Measurements from ENCODE around the gene NUCB1. TPM values are rescaled to one million over a fixed set of nuclear protein-coding genes. Genes with fewer than 3 reads are reported as not detected.

Gene NUCB1
- total and polyA plus RNA-seq, 9 of the 15 experiments (the other 6 are each of a cell fraction or from before 2014, with no cell fraction given) = 3.1 to 153 (median 71.7) TPM

- no peak for TF ChIP-seq SRSF9 (IDR thresholded peaks at IDR 0.05; ENCODE audit: borderline replicate concordance, low read depth, low read length)
- TF ChIP-seq RNF219 (CRISPR knock-in tag; IDR thresholded peaks at IDR 0.05) = no peak
- no peak for TF ChIP-seq PHB (CRISPR knock-in tag; IDR thresholded peaks at IDR 0.05)
- TF ChIP-seq ZNF699 (CRISPR knock-in tag; IDR thresholded peaks at IDR 0.05; ENCODE audit: insufficient replicate concordance) = no peak
- peak; percentile 59 for TF ChIP-seq ZEB2 (IDR thresholded peaks at IDR 0.05)
- no peak for TF ChIP-seq ZNF695 (CRISPR knock-in tag; IDR thresholded peaks at IDR 0.05)
- TF ChIP-seq PHF21A (IDR thresholded peaks at IDR 0.05; ENCODE audit: borderline replicate concordance, low read depth) = no peak
- TF ChIP-seq PTRF (tag; IDR thresholded peaks at IDR 0.05) = no peak
- TF ChIP-seq MBD2 (IDR thresholded peaks at IDR 0.05; ENCODE audit: borderline replicate concordance, low read depth) = peak; percentile 62
- peak in 1 of 3 experiments; percentile 14 for TF ChIP-seq YY1 (IDR thresholded peaks at IDR 0.05; ENCODE audit: borderline replicate concordance in 1 of 3, control insufficient read depth in 1 of 3, extremely low read depth in 1 of 3, insufficient read depth in 3 of 3, insufficient read length in 1 of 3, insufficient replicate concordance in 2 of 3, low read depth in 1 of 3, low read length in 2 of 3)
- no peak for TF ChIP-seq ZNF277 (CRISPR knock-in tag; IDR thresholded peaks at IDR 0.05; ENCODE audit: borderline replicate concordance)
- peak; percentile 73 for TF ChIP-seq KLF1 (tag; IDR thresholded peaks at IDR 0.05)
- TF ChIP-seq SNAPC5 (CRISPR knock-in tag; IDR thresholded peaks at IDR 0.05) = no peak
- TF ChIP-seq WHSC1 (IDR thresholded peaks at IDR 0.05; ENCODE audit: low read length) = no peak
- peak; percentile 65; the same call in 1 of the 2 replicates for TF ChIP-seq E2F5 (CRISPR knock-in tag; IDR thresholded peaks at IDR 0.05)
- peak; percentile 44; the same call in 1 of the 2 replicates for TF ChIP-seq SMARCE1 (IDR thresholded peaks at IDR 0.05)
- TF ChIP-seq CCAR2 (IDR thresholded peaks at IDR 0.05; ENCODE audit: low read depth, low read length) = no peak
- TF ChIP-seq MAZ (CRISPR knock-in tag; conservative IDR thresholded peaks at IDR 0.05 in 1 of 2, IDR thresholded peaks at IDR 0.05 in 1 of 2) = peak; percentile 93 to 95
- no peak for TF ChIP-seq ZNF24 (IDR thresholded peaks at IDR 0.05)
- TF ChIP-seq ZNF184 (CRISPR knock-in tag; IDR thresholded peaks at IDR 0.05) = no peak
- TF ChIP-seq DACH1 (IDR thresholded peaks at IDR 0.05; ENCODE audit: partially characterized antibody) = peak; percentile 77
- no peak for TF ChIP-seq HNRNPK (IDR thresholded peaks at IDR 0.05; ENCODE audit: low read depth, low read length, poor library complexity, severe bottlenecking)
- no peak for TF ChIP-seq MED1 (CRISPR knock-in tag; IDR thresholded peaks at IDR 0.05; ENCODE audit: borderline replicate concordance)
These were observed 62.1 kb downstream of the NUCB1 start (continued) for GRCh38 chr19:48962029-48962848.
